ENCODE measurements around the gene LIMK2. TPM values are rescaled to one million over a fixed set of nuclear protein-coding genes. Genes with fewer than 3 reads are reported as not detected.

LIMK2 gene
- total RNA-seq, 1 donor from 2014 or later: 54.4 TPM

- intact Hi-C loops (cut with micrococcal nuclease): loop anchor here (5.0 kb wide), 2 partner anchors 39 to 164 kb away; partner anchors contain the start of gene SELENOM
Observed at GRCh38 chr22:31271026-31271425, 58.9 kb downstream of the LIMK2 start.

- intact Hi-C loops (cut with micrococcal nuclease): loop anchor here (5.0 kb wide), 2 partner anchors 39 to 164 kb away; partner anchors contain the start of gene SELENOM
Observed at GRCh38 chr22:31271485-31271884, 59.4 kb downstream of the LIMK2 start.

GRCh38 chr22:31272522-31273446, 60.7 kb downstream of the LIMK2 start:
- intact Hi-C loops (cut with micrococcal nuclease): loop anchor here (1.0 to 5.0 kb wide), 4 partner anchors 40 to 165 kb away; partner anchors contain the start of genes LIMK2 and SELENOM

GRCh38 chr22:31274017-31274416, 61.9 kb downstream of the LIMK2 start:
- intact Hi-C loops (cut with micrococcal nuclease): loop anchor here (5.0 kb wide), 2 partner anchors 42 to 167 kb away; partner anchors contain the start of gene SELENOM

GRCh38 chr22:31275018-31275417, 62.9 kb downstream of the LIMK2 start:
- intact Hi-C loops (cut with micrococcal nuclease): no loop called here

GRCh38 chr22:31275576-31275975, 63.5 kb downstream of the LIMK2 start:
- intact Hi-C loops (cut with micrococcal nuclease): no loop called here

GRCh38 chr22:31276426-31277167, 64.5 kb downstream of the LIMK2 start:
- intact Hi-C loops (cut with micrococcal nuclease): no loop called here

- intact Hi-C loops (cut with micrococcal nuclease): no loop called here
Observed at GRCh38 chr22:31277741-31278140, 65.6 kb downstream of the LIMK2 start.

- intact Hi-C loops (cut with micrococcal nuclease): no loop called here
Observed at GRCh38 chr22:31278151-31278621, 66.1 kb downstream of the LIMK2 start.

GRCh38 chr22:31278626-31279326, 66.7 kb downstream of the LIMK2 start:
- intact Hi-C loops (cut with micrococcal nuclease): loop anchor here (1.0 kb wide), 1 partner anchor 12 kb away; no protein-coding TSS in a partner anchor

- intact Hi-C loops (cut with micrococcal nuclease): loop anchor here (1.0 kb wide), 1 partner anchor 11 kb away; no protein-coding TSS in a partner anchor
Observed at GRCh38 chr22:31279327-31279669, 67.2 kb downstream of the LIMK2 start.

- intact Hi-C loops (cut with micrococcal nuclease): loop anchor here (1.0 kb wide), 1 partner anchor 10 kb away; no protein-coding TSS in a partner anchor
Observed at GRCh38 chr22:31279821-31280505, 67.9 kb downstream of the LIMK2 start.

GRCh38 chr22:31281733-31282132, 69.6 kb downstream of the LIMK2 start:
- intact Hi-C loops (cut with micrococcal nuclease): no loop called here

- intact Hi-C loops (cut with micrococcal nuclease): no loop called here
Observed at GRCh38 chr22:31282748-31283468, 70.8 kb downstream of the LIMK2 start.

- intact Hi-C loops (cut with micrococcal nuclease): no loop called here
Observed at GRCh38 chr22:31284281-31285155, 72.4 kb downstream of the LIMK2 start.

GRCh38 chr22:31286360-31287255, 74.5 kb downstream of the LIMK2 start:
- intact Hi-C loops (cut with micrococcal nuclease): no loop called here

GRCh38 chr22:31287818-31288495, 75.9 kb downstream of the LIMK2 start:
- intact Hi-C loops (cut with micrococcal nuclease): no loop called here

All from T-helper 1 cell treated with Interleukin-12 subunit alpha and Interleukin-12 subunit beta and Interleukin-4 antibody, amounts not matched to agents 30 ng/mL and 1 ng/mL, for 36 hours (primary cell).